ENCODE data around the gene PPP1R17.

PPP1R17 gene

GRCh38 chr7:31747553-31747952, 60.5 kb downstream of the PPP1R17 start:
- no peak overlapping the region for H3K4me3 ChIP-seq (ENCODE audit: low read depth, low read length)
- no peak for TF ChIP-seq CTCF (IDR thresholded peaks at IDR 0.05; ENCODE audit: low read depth, low read length)

- no peak for TF ChIP-seq CTCF (IDR thresholded peaks at IDR 0.05; ENCODE audit: low read depth, low read length)
- H3K4me3 ChIP-seq (ENCODE audit: low read depth, low read length), result no peak overlapping the region
Measured at GRCh38 chr7:31748084-31748483, 61.1 kb downstream of the PPP1R17 start.

DNA sequence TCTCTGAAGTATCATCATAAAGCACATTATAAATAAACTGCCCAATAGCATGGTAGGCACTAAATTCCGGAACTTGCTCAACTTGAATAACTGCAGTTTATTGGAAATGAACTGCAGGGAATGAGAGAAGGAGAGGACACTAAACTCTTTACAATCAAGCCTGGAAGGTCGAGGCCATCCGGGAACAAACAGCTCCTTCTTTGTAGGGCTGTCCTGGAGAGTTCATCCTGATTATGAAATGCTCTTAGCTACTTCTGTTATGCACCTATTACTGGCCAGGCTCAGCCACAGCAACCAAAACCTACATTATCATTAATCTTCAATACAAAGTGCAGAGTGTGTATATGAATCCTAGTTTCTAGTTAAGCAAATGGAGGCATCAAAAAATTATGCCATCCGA, 64.7 kb downstream of the PPP1R17 start:
- H3K4me3 ChIP-seq (ENCODE audit: low read depth, low read length), result no peak overlapping the region
- TF ChIP-seq CTCF (IDR thresholded peaks at IDR 0.05; ENCODE audit: low read depth, low read length), result no peak
